NAMALWA (cell line): ENCODE results near the gene APLF.
"Not testable (repeated sequence)": the region's sequence is repeated elsewhere in the genome, so short reads cannot be mapped to it uniquely, and the experiment has no call there.

Experiments used
- DNase-seq: peaks from one replicate; pipeline ENCODE4 v3.0.0-alpha.2; 2015; ENCODE audit warnings: low spot score

Gene APLF

DNA sequence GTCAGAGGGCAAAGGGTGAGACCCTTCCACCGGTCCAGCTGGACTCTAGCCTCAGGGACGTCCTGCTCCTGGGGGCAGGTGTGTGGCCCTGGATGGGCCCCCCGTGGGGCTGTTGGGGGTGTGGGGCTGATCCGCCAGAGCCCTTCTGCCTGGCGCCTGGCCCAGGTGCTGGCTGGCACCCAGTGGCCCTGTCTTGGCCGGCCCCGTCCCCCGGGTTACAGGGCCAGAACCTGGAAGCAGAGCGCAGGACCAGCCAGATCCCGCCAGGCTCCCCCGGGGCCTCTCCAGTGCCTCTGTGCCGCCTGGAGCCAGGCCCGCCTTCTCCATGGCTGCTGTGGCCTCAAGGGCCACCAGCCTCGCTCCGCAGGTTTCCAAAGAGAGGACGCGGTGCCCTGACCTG, 62.3 kb downstream of the APLF start:
- DNase-seq = not testable (repeated sequence)

DNA sequence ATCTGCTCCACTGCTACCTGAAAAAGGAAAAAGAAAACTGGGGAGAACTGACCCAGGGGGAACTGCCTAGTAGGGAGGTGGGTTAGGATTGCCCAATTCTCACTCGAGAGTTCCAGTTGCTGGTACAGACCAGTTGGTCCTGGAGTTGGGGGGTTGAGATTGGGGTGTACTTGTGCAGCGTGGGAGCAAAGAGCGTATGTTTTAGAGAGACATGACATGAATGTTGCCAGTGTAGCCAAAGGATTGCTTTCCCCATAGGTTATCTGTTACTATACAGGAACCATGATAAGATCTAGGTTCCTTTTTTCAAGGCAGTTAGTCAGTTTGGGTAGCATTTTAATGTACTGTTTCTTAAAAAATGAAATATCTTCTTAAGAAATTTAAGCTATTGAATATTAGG, 68.6 kb downstream of the APLF start:
- no peak for DNase-seq

DNA sequence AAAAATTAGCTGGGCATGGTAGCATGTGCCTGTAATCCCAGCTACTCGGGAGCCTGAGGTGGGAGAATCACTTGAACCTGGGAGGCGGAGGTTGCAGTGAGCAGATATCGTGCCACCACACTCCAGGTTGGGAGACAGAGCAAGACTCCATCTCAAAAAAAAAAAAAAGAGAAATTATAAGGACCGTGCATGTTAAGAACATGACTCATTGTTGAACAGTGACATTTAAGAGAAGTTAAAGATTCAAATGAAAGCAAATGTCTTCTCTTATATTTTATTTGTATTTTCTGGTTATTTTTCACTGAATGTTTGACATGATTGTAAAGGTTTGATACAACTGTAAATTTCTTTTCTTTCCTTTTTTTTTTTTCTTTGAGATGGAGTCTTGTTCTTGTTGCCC, 69.6 kb downstream of the APLF start:
- DNase-seq = no peak

DNA sequence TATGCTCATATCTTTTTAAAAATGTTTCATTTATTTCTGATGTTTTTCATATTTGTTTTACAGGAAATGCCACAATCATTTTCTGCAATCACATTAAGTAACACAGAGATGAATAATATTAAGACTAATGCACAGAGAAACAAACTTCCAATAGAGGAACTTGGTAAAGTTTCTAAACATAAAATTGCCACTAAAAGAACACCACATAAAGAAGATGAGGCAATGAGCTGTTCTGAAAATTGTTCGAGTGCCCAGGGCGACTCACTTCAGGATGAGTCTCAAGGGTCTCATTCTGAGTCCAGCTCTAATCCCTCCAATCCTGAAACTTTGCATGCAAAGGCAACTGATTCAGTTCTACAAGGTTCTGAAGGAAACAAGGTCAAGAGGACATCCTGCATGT, 70.4 kb downstream of the APLF start:
- DNase-seq = no peak

DNA sequence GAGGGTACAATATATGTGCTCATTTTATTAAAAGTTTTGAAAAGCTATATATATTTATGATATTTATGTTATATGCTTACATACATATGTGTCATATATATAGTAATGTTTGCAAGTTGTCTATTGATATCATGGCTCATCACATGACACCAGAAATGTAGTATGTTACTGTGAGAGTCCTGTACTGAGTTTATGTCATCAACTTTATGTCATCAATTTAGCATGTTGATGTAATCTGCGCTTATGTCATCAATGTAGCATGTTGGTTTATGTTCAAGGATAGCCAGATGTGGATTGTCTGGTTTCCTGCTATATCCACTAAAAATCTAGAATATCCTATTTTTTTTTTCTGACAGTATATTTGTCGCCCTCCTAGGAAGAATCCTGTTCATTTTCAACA, 77.4 kb downstream of the APLF start:
- no peak for DNase-seq

DNA sequence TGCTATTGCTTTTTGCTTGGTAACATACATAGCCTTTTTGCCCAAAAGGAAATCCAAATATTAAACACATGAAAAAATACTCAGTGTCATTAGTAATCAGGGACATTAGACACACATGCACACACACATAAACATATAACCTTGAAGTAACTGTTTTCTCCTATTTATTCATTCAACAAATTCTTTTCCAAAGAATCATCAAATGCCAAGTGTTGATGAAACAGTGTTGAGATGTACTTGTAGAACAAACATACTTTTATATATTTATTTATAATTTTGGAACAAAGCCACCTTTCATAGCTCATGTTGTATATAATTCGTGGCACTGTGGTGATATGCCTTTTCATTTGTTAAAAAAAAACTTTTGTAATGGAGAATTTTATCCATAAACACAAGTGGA, 81.0 kb downstream of the APLF start:
- DNase-seq = no peak

DNA sequence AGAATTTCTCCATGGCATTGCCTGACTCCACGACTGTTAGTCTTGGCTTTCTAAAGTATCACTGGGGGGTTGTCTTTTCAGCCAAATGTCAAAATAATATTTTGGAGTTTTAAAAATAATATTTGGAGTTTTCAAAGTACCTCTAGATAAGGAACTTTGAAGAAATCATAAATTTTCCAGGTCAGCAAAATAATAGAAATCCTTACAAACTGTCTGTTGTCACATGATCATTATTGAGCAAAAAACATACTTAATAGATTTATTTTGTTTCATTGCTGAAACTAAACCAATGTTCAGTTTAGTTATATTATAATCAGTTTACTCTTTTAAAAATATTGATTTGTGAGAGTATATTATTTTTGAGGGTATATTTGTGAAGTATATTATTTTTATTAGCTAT, 85.7 kb downstream of the APLF start:
- no peak for DNase-seq

- DNase-seq = not testable (repeated sequence)
Measured at GRCh38 chr2:68555425-68556206, 88.2 kb downstream of the APLF start.

- no peak for DNase-seq
Measured at GRCh38 chr2:68556381-68556780, 89.0 kb downstream of the APLF start.

DNA sequence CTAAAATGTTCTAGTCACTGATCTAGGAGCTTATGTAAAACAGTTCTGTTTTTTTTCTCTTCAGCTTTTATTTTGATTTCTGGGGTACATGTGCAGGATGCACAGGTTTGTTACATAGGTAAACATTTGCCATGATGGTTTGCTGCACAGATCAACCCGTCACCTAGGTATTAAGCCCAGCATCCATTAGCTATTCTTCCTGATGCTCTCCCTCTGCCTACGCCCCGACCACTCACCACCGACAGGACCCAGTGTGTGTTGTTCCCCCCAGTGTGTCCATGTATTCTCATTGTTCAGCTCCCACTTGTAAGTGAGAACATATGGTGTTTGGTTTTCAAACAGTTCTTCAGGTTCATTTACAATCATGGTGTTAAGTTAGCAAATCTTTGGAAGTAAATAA, 91.2 kb downstream of the APLF start:
- DNase-seq = no peak

GRCh38 chr2:68559692-68560091, 92.3 kb downstream of the APLF start:
- no peak for DNase-seq

- no peak for DNase-seq
Measured at GRCh38 chr2:68560545-68560944, 93.2 kb downstream of the APLF start.

GRCh38 chr2:68561372-68561771, 94.0 kb downstream of the APLF start:
- DNase-seq = no peak

DNA sequence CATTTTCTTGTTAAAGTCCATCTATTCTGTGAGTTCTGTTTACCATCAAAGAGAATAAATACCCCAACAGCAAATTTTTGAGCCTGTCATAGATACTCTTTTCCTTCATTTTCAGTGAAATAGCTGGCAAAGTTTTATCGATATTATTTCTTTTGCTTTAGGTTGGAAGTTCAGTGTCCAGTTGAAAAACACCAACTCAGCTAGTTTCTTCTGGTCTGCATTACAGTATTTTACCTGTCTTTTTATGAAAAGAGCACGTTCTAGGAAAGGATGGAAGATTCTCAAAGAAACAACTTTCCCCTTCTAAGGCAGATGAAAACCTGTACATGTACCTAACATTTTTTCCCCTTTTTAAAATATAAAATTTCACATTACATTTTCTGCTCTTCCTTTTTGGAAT, 95.5 kb downstream of the APLF start:
- DNase-seq = no peak

DNA sequence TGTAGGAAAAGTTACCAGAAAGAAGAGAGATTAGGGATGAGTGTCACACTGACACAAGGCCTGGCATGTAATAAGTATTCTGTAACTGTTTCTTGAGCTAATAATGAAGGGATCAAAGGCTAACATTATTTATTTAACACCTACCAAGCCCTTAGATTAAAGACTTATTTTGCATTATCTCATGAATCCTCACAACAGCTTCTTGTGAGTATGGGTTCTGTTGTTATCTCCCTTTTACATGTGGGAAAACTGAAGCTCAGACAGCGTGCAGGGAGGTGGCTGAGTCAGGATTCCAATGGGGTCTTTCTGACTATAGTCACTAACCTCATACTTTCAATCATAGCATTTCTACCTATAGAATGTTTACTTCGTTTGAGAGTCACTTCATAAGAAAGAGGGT, 97.0 kb downstream of the APLF start:
- no peak for DNase-seq

DNA sequence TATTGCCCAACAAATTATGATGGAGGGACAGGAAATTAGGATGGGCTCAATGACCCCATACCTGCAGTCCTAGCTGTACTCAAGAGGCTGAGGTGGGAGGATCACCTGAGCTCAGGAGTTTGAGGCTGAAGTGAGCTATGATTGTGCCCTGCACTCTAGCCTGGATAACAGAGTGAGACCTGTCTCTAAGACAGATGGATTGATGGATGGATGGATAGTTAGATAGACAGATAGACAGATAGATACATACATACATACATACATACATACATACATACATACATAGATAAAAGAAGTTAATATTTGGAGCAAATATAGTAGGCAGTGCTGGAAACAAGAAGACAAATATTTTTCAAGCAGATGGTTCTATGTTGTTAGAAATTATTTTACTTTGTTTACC, 97.9 kb downstream of the APLF start:
- no peak for DNase-seq

DNA sequence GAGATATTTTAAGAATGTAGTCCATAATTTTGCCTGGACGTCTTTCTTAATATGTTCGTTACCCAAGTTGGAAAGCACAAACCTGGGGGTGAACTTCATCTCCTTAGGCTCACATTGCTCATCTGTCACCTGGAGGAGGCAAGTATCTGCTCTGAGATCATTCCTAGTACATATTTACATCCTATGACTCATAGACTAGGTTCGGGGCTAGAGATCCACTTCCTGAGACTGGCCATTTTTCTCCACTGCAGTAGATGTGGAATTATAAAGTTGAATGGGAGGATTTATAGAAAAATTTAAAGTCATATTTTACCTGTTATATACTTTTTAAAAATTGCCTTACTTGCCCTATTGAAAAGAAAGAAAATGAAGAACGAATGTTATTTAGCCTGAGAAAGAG, 98.5 kb downstream of the APLF start:
- DNase-seq = no peak

GRCh38 chr2:68566362-68566761, 99.0 kb downstream of the APLF start:
- DNase-seq = no peak

- no peak for DNase-seq
Measured at GRCh38 chr2:68568116-68568515, 100.7 kb downstream of the APLF start.

DNA sequence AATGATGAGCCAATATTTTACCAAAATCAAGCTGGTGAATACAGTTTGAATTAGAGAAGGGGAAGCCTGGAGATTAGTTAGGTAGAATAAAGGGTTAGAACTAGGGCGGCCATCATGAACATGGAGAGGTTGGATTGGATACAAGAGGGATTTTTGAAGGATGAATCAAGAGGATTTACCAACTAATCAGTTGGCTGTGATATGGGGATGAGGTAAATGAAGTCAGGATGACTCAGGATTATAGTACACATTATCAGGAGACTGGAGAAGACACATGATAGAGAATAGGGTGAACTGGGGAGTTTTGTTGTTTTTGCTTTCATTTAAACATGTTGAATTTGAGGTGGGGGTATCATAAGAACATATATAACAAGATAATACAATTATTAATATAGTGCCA, 102.2 kb downstream of the APLF start:
- DNase-seq = no peak

GRCh38 chr2:68570434-68570833, 103.0 kb downstream of the APLF start:
- DNase-seq = not testable (repeated sequence)

DNA sequence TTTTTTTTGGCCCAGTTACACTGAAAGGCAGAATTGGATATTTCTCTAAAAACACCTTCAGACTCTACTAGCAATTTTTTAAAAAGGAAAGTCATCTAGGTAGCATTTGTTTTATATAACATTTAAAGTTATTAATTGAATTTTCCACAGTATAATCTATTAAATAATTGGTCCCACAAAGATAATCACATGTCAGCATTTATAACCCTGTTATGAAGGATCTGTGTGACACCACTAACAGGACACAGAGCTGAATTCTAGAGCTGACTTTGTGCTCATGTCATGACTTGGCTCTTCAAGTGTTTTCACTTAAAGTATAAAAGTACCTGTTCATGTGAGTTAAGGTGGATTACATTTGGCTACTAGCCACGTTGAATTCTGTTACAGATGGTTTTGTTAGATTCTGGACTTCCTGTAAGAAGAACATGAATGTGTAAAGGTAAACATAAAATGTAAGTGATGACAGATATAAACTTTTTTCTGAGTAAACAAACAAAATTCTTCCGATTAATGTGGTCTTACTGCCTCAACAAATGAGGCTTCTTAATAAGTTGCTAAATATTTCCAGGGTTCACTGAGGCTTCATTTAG, 106.9 kb downstream of the APLF start:
- no peak for DNase-seq

GRCh38 chr2:68577183-68577582, 109.8 kb downstream of the APLF start:
- DNase-seq = no peak

- no peak for DNase-seq
Measured at GRCh38 chr2:68579689-68580088, 112.3 kb downstream of the APLF start.
